Measurements from ENCODE around the gene ACSM2A. TPM values are rescaled to one million over a fixed set of nuclear protein-coding genes. Genes with fewer than 3 reads are reported as not detected.
"Not testable (repeated sequence)": the region's sequence is repeated elsewhere in the genome, so short reads cannot be mapped to it uniquely, and the experiment has no call there.

The ACSM2A gene
- total RNA-seq: not detected

- DNase-seq; H3K36me3 ChIP-seq; in situ Hi-C loops (cut with MboI; ENCODE audit: low pct_ligation_motif_present in 1 of 4, low pct_unique_long_range_greater_than_20kb in 1 of 4, low sequenced_read_pairs in 3 of 4); H3K27ac ChIP-seq; intact Hi-C loops (cut with DNase I; ENCODE audit: low total_unique reads); H3K27me3 ChIP-seq; H3K4me3 ChIP-seq; H3K9me3 ChIP-seq; H3K4me1 ChIP-seq: not testable (repeated sequence)
- WGBS, 2 donors (ENCODE audit: low coverage in 1 of 2): no CpG with 5 or more reads among the region's 1 CpG
Measured at GRCh38 chr16:20451364-20451763, at the start of gene ACSM2A. Gene ACSM2A, plus strand, starts transcription at chr16:20451521. Its CDS starts 8,594 bp downstream, at chr16:20460115.

GRCh38 chr16:20402651-20403050 is 48.7 kb upstream of the ACSM2A start:
- Histone ChIP-seq H3K9me3 (no peaks in the 10 kb centered on the region), H3K36me3 (no peaks in the 10 kb centered on the region), H3K27me3 (no peaks in the 10 kb centered on the region), H3K4me1 (no peaks in the 10 kb centered on the region), H3K27ac (no peak overlapping the region), H3K4me3 (no peak overlapping the region)
- intact Hi-C loops (cut with DNase I; ENCODE audit: low total_unique reads): no loop called here
- in situ Hi-C loops (cut with MboI; ENCODE audit: low pct_ligation_motif_present in 1 of 4, low pct_unique_long_range_greater_than_20kb in 1 of 4, low sequenced_read_pairs in 3 of 4): no loop called here
- no peak for DNase-seq
- no peak for TF ChIP-seq POLR2AphosphoS5 (IDR thresholded peaks at IDR 0.05)
- no peak for TF ChIP-seq POLR2A (IDR thresholded peaks at IDR 0.05)
- no peak for TF ChIP-seq CTCF (IDR thresholded peaks at IDR 0.05)
- no peak for TF ChIP-seq EP300 (IDR thresholded peaks at IDR 0.05; ENCODE audit: low read depth)
- WGBS, 2 donors (ENCODE audit: low coverage in 1 of 2): 100% methylated on average over 2 of the region's 2 CpGs; no CpG with 5 or more reads in 1 of the 2 donors

- intact Hi-C loops (cut with DNase I; ENCODE audit: low total_unique reads) (no loop called here), in situ Hi-C loops (cut with MboI; ENCODE audit: low pct_ligation_motif_present in 1 of 4, low pct_unique_long_range_greater_than_20kb in 1 of 4, low sequenced_read_pairs in 3 of 4) (no loop called here)
- TF ChIP-seq POLR2A (IDR thresholded peaks at IDR 0.05): no peak
- no peak for TF ChIP-seq EP300 (IDR thresholded peaks at IDR 0.05; ENCODE audit: low read depth)
- TF ChIP-seq POLR2AphosphoS5 (IDR thresholded peaks at IDR 0.05): no peak
- TF ChIP-seq CTCF (IDR thresholded peaks at IDR 0.05): no peak
- Histone ChIP-seq H3K4me1 (no peaks in the 10 kb centered on the region), H3K27me3 (no peaks in the 10 kb centered on the region), H3K27ac (no peak within 1 kb of the TSS), H3K4me3 (no peak within 1 kb of the TSS), H3K9me3 (no peaks in the 10 kb centered on the region), H3K36me3 (no peaks in the 10 kb centered on the region)
- WGBS, 2 donors (ENCODE audit: low coverage in 1 of 2): 95% methylated on average over 2 of the region's 2 CpGs; no CpG with 5 or more reads in 1 of the 2 donors
- DNase-seq: no peak
Measured at GRCh38 chr16:20404637-20405036, 46.7 kb upstream of the ACSM2A start, which contains the start of gene PDILT. Gene PDILT, minus strand, starts transcription at chr16:20404737. Its CDS starts 5,437 bp downstream, at chr16:20399300.

GRCh38 chr16:20409398-20410120 is 41.8 kb upstream of the ACSM2A start, which contains the start of gene ACSM5:
Gene ACSM5, plus strand, starts transcription at chr16:20409534. Its CDS starts 1,951 bp downstream, at chr16:20411485.
- Histone ChIP-seq H3K27ac (peak within 1 kb of the TSS in 2 of 4 donors; percentile 18 to 45), H3K9me3 (no peaks in the 10 kb centered on the region), H3K36me3 (no peaks in the 10 kb centered on the region), H3K27me3 (no peaks in the 10 kb centered on the region), H3K4me3 (no peak within 1 kb of the TSS), H3K4me1 (peaks cover 0 to 4% (median 0%) of the 10 kb centered on the region in 4 donors)
- DNase-seq: peak; percentile 25
- WGBS, 2 donors (ENCODE audit: low coverage in 1 of 2): 65 to 80% methylated on average over 3 to 6 of the region's 6 CpGs
- in situ Hi-C loops (cut with MboI; ENCODE audit: low pct_ligation_motif_present in 1 of 4, low pct_unique_long_range_greater_than_20kb in 1 of 4, low sequenced_read_pairs in 3 of 4) (no loop called here), intact Hi-C loops (cut with DNase I; ENCODE audit: low total_unique reads) (no loop called here)
- no peak for TF ChIP-seq POLR2AphosphoS5 (IDR thresholded peaks at IDR 0.05)
- TF ChIP-seq POLR2A (IDR thresholded peaks at IDR 0.05): no peak
- no peak for TF ChIP-seq CTCF (IDR thresholded peaks at IDR 0.05)
- TF ChIP-seq EP300 (IDR thresholded peaks at IDR 0.05; ENCODE audit: low read depth): no peak
